NCI-H82 (cell line): ENCODE data around the gene SMARCAL1.
A peak's percentile ranks its signal among the peaks of the same experiment; 100 is the strongest.
"Not testable (repeated sequence)": the region's sequence is repeated elsewhere in the genome, so short reads cannot be mapped to it uniquely, and the experiment has no call there.

Experiments
- DNase-seq: peaks from one replicate; lab custom pipeline; 2025; lab: John Stamatoyannopoulos, UW

The SMARCAL1 gene

GRCh38 chr2:216502381-216503158 lies 90.3 kb downstream of the SMARCAL1 start:
- no peak for DNase-seq

GRCh38 chr2:216503159-216503629 lies 90.9 kb downstream of the SMARCAL1 start:
- no peak for DNase-seq

- DNase-seq = no peak
Measured at GRCh38 chr2:216503697-216504375, 91.6 kb downstream of the SMARCAL1 start.

- DNase-seq = peak; percentile 36
Measured at GRCh38 chr2:216504376-216504762, 92.1 kb downstream of the SMARCAL1 start.

- DNase-seq = peak; percentile 36
Measured at GRCh38 chr2:216505133-216506106, 93.1 kb downstream of the SMARCAL1 start.

GRCh38 chr2:216507220-216508160 lies 95.2 kb downstream of the SMARCAL1 start:
- DNase-seq = peak; percentile 51

- no peak for DNase-seq
Measured at GRCh38 chr2:216508229-216508628, 95.9 kb downstream of the SMARCAL1 start.

- peak; percentile 70 for DNase-seq
Measured at GRCh38 chr2:216516730-216517350, 104.6 kb downstream of the SMARCAL1 start.

GRCh38 chr2:216517447-216518225 lies 105.4 kb downstream of the SMARCAL1 start:
- peak; percentile 53 for DNase-seq

- not testable (repeated sequence) for DNase-seq
Measured at GRCh38 chr2:216518566-216519119, 106.4 kb downstream of the SMARCAL1 start.

GRCh38 chr2:216519154-216519762 lies 107.0 kb downstream of the SMARCAL1 start:
- peak; percentile 95 for DNase-seq

- DNase-seq = no peak
Measured at GRCh38 chr2:216520112-216520511, 107.8 kb downstream of the SMARCAL1 start.

GRCh38 chr2:216522892-216523502 lies 110.7 kb downstream of the SMARCAL1 start:
- DNase-seq = no peak

GRCh38 chr2:216525972-216526371 lies 113.7 kb downstream of the SMARCAL1 start:
- no peak for DNase-seq

GRCh38 chr2:216526939-216527338 lies 114.7 kb downstream of the SMARCAL1 start:
- no peak for DNase-seq

GRCh38 chr2:216527600-216527999 lies 115.3 kb downstream of the SMARCAL1 start:
- DNase-seq = no peak

GRCh38 chr2:216532562-216532961 lies 120.3 kb downstream of the SMARCAL1 start:
- no peak for DNase-seq
